Peyer's patch (tissue), 4 donors: ENCODE results near the gene FHL3. TPM values are rescaled to one million over a fixed set of nuclear protein-coding genes. Genes with fewer than 3 reads are reported as not detected.

Experiments
- DNase-seq, 3 donors: peaks; one replicate each; pipeline ENCODE4 v3.0.0-alpha.2; 2017 to 2019
- H3K27ac ChIP-seq, 4 donors: fragments of 200-600 bp; sonication (generic); one replicate each; pipeline ENCODE4 v1.5.1; 2016 to 2019
- H3K27me3 ChIP-seq, 2 donors: fragments of 200-600 bp; sonication (generic); one replicate each; pipeline ENCODE4 v1.5.1; 2019
- H3K36me3 ChIP-seq, 3 donors: fragments of 200-600 bp; sonication (generic); one replicate each; pipeline ENCODE4 v1.5.1; 2016 to 2019
- H3K4me1 ChIP-seq, 4 donors: fragments of 200-600 bp; sonication (generic); one replicate each; pipeline ENCODE4 v1.5.1; 2016 to 2019
- H3K4me3 ChIP-seq, 4 donors: fragments of 200-600 bp; sonication (generic); 1 replicate in 3 of 4; 2 replicates in 1 of 4; pipeline ENCODE4 v1.5.1; 2016 to 2019; ENCODE audit warnings: mild to moderate bottlenecking in 1 of 4
- H3K9me3 ChIP-seq, 4 donors: fragments of 200-600 bp; sonication (generic); one replicate each; pipeline ENCODE4 v1.5.1; 2016 to 2019; ENCODE audit warnings: mild to moderate bottlenecking in 1 of 4
- POLR2A ChIP-seq, 2 donors: fragments of 450-650 bp; IDR thresholded peaks; one replicate each; pipeline ENCODE4 v1.5.1; 2017; ENCODE audit warnings: antibody characterized with exemption in 2 of 2, mild to moderate bottlenecking in 2 of 2, moderate library complexity in 2 of 2
- total RNA-seq, 4 donors: library from RNA; depleted of rRNA; stranded (reverse); fragments of >200 nt; gene quantifications; one replicate each; pipeline ENCODE4 v1.1.0, GENCODE V29; 2016
- TF ChIP-seq, protein P1 (sequence below), 6 experiments: fragments of 450-650 bp in 4 of 6; fragments of 200-600 bp in 2 of 6; sonication (generic) in 1 of 6; IDR thresholded peaks; one replicate each; pipeline ENCODE4 v1.5.1; 2017 to 2019; ENCODE audit warnings: antibody characterized with exemption in 6 of 6, mild to moderate bottlenecking in 3 of 6, moderate library complexity in 1 of 6

Gene FHL3
- total RNA-seq, 4 donors from 2014 or later, result 3.3 to 13.2 (median 4.9) TPM

- DNase-seq, result no peak
- Histone ChIP-seq H3K27me3 (no peaks in the 10 kb centered on the region), H3K4me1 (peaks cover 0 to 18% (median 6%) of the 10 kb centered on the region in 4 donors), H3K4me3 (no peak overlapping the region), H3K36me3 (peaks cover 0 to 36% (median 0%) of the 10 kb centered on the region in 3 donors), H3K27ac (no peak overlapping the region), H3K9me3 (no peaks in the 10 kb centered on the region)
- TF ChIP-seq, protein P1, sequence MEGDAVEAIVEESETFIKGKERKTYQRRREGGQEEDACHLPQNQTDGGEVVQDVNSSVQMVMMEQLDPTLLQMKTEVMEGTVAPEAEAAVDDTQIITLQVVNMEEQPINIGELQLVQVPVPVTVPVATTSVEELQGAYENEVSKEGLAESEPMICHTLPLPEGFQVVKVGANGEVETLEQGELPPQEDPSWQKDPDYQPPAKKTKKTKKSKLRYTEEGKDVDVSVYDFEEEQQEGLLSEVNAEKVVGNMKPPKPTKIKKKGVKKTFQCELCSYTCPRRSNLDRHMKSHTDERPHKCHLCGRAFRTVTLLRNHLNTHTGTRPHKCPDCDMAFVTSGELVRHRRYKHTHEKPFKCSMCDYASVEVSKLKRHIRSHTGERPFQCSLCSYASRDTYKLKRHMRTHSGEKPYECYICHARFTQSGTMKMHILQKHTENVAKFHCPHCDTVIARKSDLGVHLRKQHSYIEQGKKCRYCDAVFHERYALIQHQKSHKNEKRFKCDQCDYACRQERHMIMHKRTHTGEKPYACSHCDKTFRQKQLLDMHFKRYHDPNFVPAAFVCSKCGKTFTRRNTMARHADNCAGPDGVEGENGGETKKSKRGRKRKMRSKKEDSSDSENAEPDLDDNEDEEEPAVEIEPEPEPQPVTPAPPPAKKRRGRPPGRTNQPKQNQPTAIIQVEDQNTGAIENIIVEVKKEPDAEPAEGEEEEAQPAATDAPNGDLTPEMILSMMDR (IDR thresholded peaks at IDR 0.05), result no peak
- no peak for TF ChIP-seq POLR2A (IDR thresholded peaks at IDR 0.05)
These were observed 22.1 kb upstream of the FHL3 start for GRCh38 chr1:38027201-38028104.

DNA sequence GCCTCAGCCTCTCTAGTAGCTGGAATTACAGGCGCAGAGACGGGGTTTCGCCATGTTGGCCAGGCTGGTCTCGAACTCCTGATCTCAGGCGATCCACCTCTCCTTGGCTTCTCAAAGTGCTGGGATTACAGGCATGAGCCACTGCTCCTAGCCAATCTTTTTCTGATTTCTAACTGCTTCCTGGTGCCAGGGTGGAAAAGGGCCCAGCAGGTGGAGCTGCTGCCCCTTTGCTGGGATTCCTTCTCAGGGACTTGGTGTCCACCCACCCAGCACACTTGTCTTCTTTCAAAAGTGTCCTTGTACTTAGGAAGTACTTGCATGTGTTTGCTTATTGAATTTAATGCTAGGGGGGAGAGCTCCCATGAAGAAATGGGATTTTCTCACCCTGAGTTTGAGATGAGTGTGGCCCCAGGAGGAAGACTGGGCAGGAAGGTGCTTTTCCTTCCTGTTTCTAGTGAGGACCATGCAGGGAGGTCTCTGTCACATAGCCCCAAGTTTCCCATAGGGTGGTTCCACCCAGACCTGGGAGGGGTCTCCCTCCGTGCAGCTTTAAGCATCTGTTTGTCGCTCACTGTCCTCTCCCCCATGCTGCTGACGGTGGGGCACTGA is 21.4 kb upstream of the FHL3 start:
- Histone ChIP-seq H3K27me3 (no peaks in the 10 kb centered on the region), H3K4me1 (peaks cover 0 to 18% (median 6%) of the 10 kb centered on the region in 4 donors), H3K4me3 (no peak overlapping the region), H3K9me3 (no peaks in the 10 kb centered on the region), H3K27ac (no peak overlapping the region), H3K36me3 (peaks cover 0 to 44% (median 0%) of the 10 kb centered on the region in 3 donors)
- no peak for DNase-seq
- TF ChIP-seq POLR2A (IDR thresholded peaks at IDR 0.05), result no peak
- TF ChIP-seq, protein P1 (IDR thresholded peaks at IDR 0.05), result peak in 5 of 6 experiments; percentile 26 to 54 (median 39)

- Histone ChIP-seq H3K4me3 (no peak overlapping the region), H3K27ac (no peak overlapping the region), H3K36me3 (peaks cover 0 to 54% (median 0%) of the 10 kb centered on the region in 3 donors), H3K9me3 (no peaks in the 10 kb centered on the region), H3K27me3 (no peaks in the 10 kb centered on the region), H3K4me1 (peaks cover 0 to 15% (median 4%) of the 10 kb centered on the region in 4 donors)
- TF ChIP-seq, protein P1 (IDR thresholded peaks at IDR 0.05), result no peak
- no peak for TF ChIP-seq POLR2A (IDR thresholded peaks at IDR 0.05)
- DNase-seq, result no peak
These were observed 20.4 kb upstream of the FHL3 start for GRCh38 chr1:38025664-38026063.

DNA sequence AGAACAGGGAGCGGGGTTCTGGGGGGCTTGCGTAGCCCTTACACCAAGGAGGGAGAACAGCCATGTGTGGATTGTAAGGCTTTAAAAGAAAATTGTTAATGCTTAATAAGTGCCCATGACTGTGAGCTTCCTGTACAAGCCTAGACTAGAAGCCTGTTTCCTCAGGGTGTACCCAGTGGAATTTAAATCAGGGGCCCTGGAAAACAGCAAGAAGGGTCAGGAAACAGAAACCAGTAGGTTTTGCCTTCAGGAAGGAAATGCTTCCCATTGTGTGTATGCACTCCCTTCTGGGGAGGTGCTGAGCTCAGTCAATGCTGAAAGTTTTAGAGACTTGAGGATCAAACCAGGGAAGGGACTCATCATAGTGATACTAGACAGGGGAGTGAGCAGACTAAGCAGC is 19.9 kb upstream of the FHL3 start:
- H3K36me3 ChIP-seq, result peaks cover 0 to 59% (median 0%) of the 10 kb centered on the region in 3 donors
- H3K4me1 ChIP-seq, result peaks cover 0 to 11% (median 3%) of the 10 kb centered on the region in 4 donors
- no peak overlapping the region for H3K4me3 ChIP-seq
- DNase-seq, result no peak
- H3K27ac ChIP-seq, result no peak overlapping the region
- H3K9me3 ChIP-seq, result no peaks in the 10 kb centered on the region
- no peaks in the 10 kb centered on the region for H3K27me3 ChIP-seq
- TF ChIP-seq, protein P1 (IDR thresholded peaks at IDR 0.05), result no peak

- Histone ChIP-seq H3K4me1 (no peaks in the 10 kb centered on the region), H3K36me3 (peaks cover 0 to 82% (median 0%) of the 10 kb centered on the region in 3 donors), H3K27me3 (no peaks in the 10 kb centered on the region), H3K4me3 (no peak overlapping the region), H3K9me3 (no peaks in the 10 kb centered on the region), H3K27ac (no peak overlapping the region)
- DNase-seq, result no peak
- TF ChIP-seq, protein P1 (IDR thresholded peaks at IDR 0.05), result no peak
- no peak for TF ChIP-seq POLR2A (IDR thresholded peaks at IDR 0.05)
These were observed 17.5 kb upstream of the FHL3 start for GRCh38 chr1:38022810-38023209.
